Measurements from ENCODE around the gene CA7.

- TF ChIP-seq CTCF (conservative IDR thresholded peaks at IDR 0.05 in 1 of 2, IDR thresholded peaks at IDR 0.05 in 1 of 2; ENCODE audit: low read depth in 1 of 2, low read length in 2 of 2) (no peak), EZH2 (IDR thresholded peaks at IDR 0.05; ENCODE audit: low read length, missing control alignments) (no peak)
These were observed 42.7 kb downstream of the CA7 start for GRCh38 chr16:66886914-66887313.

All from fibroblast of lung (primary cell).